Non-pigmented ciliary epithelial cell (primary cell): ENCODE results near the gene ACOT12.

Experiments used
- DNase-seq: peaks from one replicate; pipeline ENCODE4 v3.0.0-alpha.2; 2010; ENCODE audit warnings: low read depth

The ACOT12 gene

GRCh38 chr5:81400375-81400774 is 6.4 kb upstream of the ACOT12 start:
- no peak for DNase-seq

GRCh38 chr5:81398741-81399140 is 4.8 kb upstream of the ACOT12 start:
- DNase-seq: no peak

- DNase-seq: no peak
Observed at GRCh38 chr5:81397176-81397575, 3.2 kb upstream of the ACOT12 start.

DNA sequence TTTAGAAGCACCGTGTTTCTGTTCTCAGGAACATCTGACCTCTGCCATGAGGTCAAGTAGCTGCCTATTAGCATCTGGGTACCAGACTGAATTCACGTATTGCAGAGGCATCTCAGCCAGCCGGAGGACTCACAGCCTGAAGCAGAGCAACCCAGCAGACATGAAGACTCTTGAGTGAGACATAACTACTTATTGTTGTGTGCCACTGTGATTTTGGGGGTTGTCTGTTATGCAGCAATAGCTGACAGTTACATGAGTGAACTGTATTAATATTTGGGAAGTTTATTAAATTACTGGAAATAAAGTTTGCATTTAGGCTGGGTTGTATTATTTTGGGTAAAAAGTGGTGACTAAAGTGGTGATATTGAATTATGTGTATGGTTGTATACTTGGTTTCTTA is 1.3 kb upstream of the ACOT12 start:
- no peak for DNase-seq

GRCh38 chr5:81393430-81393782 is 528 bp downstream of the ACOT12 start:
- no peak for DNase-seq

DNA sequence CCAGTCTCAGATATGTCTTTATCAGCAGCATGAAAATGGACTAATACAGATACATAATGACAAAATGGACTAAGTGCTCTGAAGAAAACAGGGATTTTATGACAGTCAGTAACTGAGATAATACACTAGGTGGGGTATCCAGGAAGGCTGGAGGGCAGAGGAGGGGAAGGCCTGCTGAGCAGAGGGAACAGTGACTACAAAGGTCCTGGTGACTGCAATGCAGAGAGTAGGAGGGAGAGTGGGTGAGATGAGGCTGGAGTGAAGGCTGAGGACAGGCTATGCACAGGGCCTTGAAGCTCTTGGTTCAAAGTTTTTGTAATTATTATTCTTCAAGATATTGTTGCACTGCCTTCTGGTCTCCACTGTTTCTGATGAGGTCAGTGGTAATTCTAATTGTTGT is 4.9 kb downstream of the ACOT12 start:
- no peak for DNase-seq

DNA sequence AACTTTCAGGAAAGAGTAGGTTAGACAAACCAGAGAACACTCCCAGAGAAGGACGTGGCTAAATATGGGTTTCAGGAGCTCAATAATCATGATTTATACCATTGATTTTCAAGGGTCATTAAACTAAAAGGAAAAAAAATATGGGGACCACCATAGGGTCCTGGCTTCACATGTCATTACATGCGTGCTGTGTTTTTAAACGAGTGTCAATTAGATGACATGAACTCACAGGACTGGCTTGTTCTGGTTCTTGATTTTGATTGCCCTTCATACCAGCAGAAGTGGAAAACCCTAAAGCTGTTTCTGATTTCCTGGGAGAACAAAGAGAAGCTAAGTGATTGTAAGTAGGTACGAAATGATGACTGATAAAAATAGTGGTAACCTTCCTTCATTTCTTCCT is 5.8 kb downstream of the ACOT12 start:
- DNase-seq: no peak

DNA sequence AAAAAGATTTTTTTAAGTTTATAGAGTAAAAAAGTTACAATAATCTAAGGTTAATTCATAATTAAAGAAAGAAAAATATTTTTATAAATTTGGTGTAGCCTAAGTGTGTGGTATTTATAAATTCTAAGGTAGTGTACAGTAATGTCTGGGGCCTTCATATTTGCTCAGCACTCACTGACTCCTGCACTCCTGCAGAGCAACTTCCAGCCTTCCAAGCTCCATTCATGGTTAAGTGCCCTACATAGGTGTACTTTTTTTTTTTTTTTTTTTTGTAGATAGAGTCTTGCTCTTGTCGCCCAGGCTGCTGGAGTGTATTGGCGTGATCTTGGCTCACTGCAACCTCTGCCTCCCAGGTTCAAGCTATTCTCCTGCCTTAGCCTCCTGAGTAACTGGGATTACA is 10.1 kb downstream of the ACOT12 start:
- DNase-seq: no peak

GRCh38 chr5:81371354-81371876 is 22.5 kb downstream of the ACOT12 start:
- DNase-seq: no peak

GRCh38 chr5:81370912-81371311 is 23.0 kb downstream of the ACOT12 start:
- DNase-seq: no peak

GRCh38 chr5:81365541-81365940 is 28.4 kb downstream of the ACOT12 start:
- no peak for DNase-seq

DNA sequence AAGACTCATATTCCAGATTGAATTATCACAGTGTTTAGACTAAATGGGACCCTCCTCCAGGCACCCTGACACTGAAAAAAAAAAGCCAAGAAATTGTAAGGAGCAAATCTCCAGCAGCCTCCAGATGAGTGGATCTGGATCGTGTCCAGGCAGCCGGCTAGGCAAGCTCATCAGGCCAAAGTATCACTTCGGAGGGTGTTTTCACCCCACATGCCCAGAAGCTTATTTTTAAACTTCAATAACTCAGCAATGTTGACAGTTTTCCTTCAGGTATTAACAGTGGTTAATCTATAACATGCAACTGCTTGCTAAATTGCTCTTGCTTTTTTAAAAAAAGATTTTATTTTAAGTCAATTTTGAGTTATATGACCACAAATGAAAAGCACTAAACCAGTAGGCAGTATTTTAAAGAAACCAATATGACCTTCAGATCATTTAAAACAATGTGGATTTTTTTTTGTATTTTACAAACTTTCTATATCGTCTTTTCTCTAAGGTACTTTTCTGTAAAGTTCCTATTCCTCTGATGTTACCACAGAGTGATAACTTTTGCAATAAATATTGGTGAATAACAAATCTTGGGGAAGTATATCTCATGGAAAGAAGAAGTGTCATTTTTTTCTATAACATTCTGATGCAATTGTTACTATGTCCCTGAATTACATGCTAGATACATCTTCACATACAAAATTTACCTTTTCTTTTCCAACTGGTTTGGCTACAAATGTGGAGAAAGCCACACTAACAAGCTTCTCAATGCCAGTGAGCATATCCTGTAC is 30.7 kb downstream of the ACOT12 start:
- no peak for DNase-seq

GRCh38 chr5:81361600-81361999 is 32.3 kb downstream of the ACOT12 start:
- DNase-seq: no peak

DNA sequence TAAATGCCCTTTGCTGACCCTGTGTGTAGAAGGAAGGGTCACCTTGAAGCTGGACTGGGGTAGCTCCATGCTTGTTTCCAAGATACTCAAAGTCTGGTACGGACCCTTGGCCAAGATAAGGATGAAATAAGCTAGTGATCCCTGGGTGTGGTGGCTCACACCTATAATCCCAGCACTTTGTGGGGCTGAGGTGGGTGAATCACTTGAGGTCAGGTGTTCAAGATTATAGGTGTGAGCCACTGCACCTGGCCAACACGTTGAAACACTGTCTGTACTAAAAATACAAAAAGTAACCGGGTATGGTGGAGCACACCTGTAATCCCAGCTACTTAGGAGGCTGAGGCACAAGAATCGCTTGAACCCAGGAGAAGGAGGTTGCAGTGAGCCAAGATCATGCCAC is 33.3 kb downstream of the ACOT12 start:
- no peak for DNase-seq

DNA sequence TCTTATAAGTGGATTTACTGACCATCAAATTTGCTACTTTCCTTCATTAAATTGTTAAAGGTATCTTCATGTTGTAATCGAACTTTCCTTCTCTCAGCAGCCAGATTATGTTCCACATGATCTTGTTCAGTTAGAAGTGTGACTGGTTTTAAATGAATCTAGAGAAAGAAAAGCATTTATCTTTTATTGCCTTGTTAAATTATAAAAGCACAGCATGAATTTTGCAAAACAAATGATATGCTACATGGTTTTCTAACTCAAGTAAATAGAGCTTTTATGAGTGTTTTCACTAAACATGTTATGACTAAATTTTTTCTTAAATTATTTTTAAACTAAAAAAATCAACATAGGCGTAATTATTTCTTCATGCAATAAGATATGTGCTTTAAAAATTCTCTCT is 34.1 kb downstream of the ACOT12 start:
- DNase-seq: no peak

GRCh38 chr5:81359108-81359507 is 34.8 kb downstream of the ACOT12 start:
- DNase-seq: no peak

DNA sequence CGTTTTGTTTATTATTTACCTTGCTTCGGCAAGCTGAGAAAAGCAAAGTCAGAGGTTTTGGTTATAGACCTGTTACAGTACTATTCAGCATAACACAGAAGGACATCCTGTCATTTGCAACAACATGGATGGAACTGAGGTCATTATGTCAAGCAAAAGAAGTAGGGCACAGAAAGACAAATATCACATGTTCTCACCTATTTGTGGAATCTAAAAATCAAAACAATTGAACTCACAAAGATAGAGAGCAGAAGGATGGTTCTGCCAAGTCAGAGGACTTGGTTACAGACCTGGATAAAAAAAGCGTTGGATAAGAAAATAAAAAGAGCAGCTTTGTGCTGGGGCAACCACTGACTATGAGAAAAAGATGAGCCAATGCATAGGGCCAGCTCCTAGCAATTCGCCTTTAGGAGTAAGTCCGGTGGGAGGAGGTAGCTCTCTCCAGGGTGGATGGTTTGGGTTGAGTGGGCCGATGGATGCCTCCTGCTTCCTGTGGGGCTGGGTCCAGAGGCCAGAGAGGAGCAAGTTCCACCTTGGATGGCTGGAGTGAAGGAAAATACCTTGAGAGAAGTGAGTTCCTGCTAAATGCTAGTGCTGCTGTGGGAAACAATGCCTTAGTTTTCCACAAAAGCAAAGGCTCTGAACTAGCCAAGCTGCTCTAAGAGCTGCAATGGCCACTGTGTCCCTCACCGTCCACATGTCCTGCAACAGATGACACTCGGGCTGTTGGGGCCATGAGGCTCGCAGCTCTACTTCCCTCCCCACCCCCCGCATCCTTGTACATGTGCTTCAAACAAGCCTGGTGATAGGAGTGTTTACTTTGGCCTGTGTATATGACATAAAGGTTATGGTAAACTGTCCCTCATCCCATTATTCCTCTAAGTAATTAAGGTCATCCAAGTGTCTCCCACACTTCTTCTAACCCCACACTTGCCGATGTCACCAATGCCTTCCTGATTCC is 38.4 kb downstream of the ACOT12 start:
- no peak for DNase-seq

GRCh38 chr5:81354093-81354492 is 39.8 kb downstream of the ACOT12 start:
- no peak for DNase-seq

DNA sequence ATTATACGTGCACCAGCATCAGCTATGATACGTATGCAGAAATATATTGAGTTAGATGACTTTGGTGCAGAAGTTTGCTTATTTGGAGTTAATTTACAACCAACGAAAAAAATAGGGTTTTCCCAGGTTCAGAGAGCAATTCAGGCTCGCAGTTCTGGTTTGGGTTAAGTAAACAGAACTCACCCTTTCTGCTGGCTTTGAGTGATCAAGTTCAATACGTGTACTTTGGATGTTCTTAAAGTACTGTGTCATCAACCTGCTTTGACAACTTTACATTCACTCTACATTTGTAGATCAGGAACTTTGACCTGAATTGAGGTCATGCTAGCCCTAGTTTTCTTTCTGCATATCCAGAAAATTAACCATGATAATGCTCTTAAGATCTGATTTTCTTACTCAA is 40.7 kb downstream of the ACOT12 start:
- DNase-seq: no peak

DNA sequence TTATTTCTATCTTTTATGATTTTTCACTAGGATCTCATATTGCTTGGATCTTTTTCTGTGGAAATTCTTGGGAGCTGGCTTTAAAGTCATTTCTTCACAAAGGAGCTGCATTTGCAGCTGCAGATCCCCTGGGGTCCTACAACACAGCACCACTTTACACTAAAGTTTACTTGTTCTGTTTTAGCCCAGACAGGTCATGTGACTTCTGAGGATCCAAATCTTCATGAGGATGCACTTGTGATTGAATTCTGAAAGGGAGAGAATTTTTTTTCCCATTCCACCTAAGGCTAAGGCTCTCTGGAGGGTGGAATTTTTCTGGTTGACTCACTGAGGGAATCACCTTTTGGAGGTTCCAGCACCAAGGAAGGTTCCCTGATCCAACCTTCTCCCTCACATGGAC is 43.4 kb downstream of the ACOT12 start:
- no peak for DNase-seq

DNA sequence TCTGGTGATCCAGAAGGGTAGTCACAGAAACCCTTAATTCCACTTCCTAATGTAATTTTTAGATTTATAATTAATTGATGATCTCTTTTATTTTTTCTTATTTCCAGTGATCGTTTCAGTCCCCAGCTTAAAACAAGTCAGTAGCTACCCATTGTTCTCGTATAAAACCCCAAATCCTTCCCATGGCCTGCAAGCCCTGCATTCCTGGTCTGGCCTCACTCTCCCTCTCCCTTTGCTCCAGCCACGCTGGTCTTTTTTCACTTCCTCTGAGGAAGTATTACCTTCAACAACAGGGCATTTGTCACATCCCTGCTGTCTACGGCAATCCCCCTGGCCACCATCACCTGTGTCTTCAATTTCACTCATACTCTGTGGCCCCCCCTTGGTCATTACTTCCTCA is 44.8 kb downstream of the ACOT12 start:
- DNase-seq: no peak

DNA sequence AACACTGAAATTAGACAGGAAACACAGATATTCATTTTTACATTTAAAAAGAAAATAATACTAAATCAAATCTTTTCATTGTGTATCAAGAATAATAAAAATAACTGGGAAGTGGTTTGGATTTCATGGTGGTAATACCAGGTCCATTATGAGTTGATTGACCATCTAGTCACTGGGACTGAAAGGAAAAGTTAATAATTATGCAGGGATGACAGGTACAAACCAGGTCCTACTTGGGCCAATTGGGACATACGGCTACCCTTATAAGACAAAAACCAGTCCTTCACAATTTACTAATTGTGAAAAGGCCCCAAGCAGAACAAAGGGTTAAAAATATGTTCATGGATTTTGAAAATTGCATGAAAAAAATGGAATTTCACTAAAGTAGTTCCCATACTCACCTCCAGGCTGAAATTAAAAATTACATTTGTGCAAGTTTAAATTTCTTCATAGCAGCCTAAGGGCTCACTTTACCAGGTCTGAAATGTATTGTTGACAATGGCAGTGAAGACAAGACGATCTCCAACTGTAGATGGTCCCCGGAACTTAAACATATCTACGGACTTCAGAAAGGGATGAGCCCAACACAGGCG is 48.4 kb downstream of the ACOT12 start:
- DNase-seq: no peak

- no peak for DNase-seq
Observed at GRCh38 chr5:81344736-81345135, 49.2 kb downstream of the ACOT12 start.
